A673 (cell line): ENCODE results near the gene SLN. TPM values are rescaled to one million over a fixed set of nuclear protein-coding genes. Genes with fewer than 3 reads are reported as not detected.
A peak's percentile ranks its signal among the peaks of the same experiment; 100 is the strongest.

Experiments used
- BruUV-seq: library from RNA; stranded (reverse); fragments of 400-500 nt; replicated peaks from 2 replicates; lab custom pipeline; 2021; lab: Mats Ljungman, UMichigan
- CTCF ChIA-PET: fragments of 300-600 bp; sonication (Branson Sonifier 250); formaldehyde crosslinking; loops from one replicate; lab custom pipeline; 2022; ENCODE audit warnings: antibody characterized with exemption; lab: Charles Lee
- POLR2A ChIA-PET: fragments of 300-600 bp; sonication (Branson Sonifier 250); formaldehyde crosslinking; loops from one replicate; lab custom pipeline; 2022; ENCODE audit warnings: antibody characterized with exemption; ENCODE audit not compliant: low non-redundant PET; lab: Charles Lee
- DNase-seq: peaks from one replicate; pipeline ENCODE4 v3.0.0-alpha.2; 2015; ENCODE audit warnings: low spot score
- H3K27ac ChIP-seq: fragments of 200-600 bp; sonication (generic); 2 replicates; pipeline ENCODE4 v1.5.1; 2016; ENCODE audit warnings: mixed run types, low read depth, mild to moderate bottlenecking, mixed read lengths, antibody characterized with exemption, low read length; ENCODE audit not compliant: poor library complexity, severe bottlenecking
- H3K27me3 ChIP-seq: fragments of 200-600 bp; sonication (generic); replicated peaks from 2 replicates; pipeline ENCODE4 v1.6.1; 2017; ENCODE audit warnings: mixed run types, low read depth, mild to moderate bottlenecking, mixed read lengths, antibody characterized with exemption, low read length; ENCODE audit not compliant: insufficient read depth, poor library complexity
- H3K36me3 ChIP-seq: fragments of 200-600 bp; sonication (generic); 2 replicates; pipeline ENCODE4 v1.6.1; 2016; ENCODE audit warnings: mixed run types, mild to moderate bottlenecking, mixed read lengths, antibody characterized with exemption, low read length; ENCODE audit not compliant: insufficient read depth, poor library complexity, severe bottlenecking
- H3K4me1 ChIP-seq: fragments of 200-600 bp; sonication (generic); 2 replicates; pipeline ENCODE4 v1.6.1; 2017; ENCODE audit warnings: mixed run types, mild to moderate bottlenecking, mixed read lengths, antibody characterized with exemption, low read length; ENCODE audit not compliant: insufficient read depth, poor library complexity, severe bottlenecking
- H3K4me3 ChIP-seq: fragments of 200-600 bp; sonication (generic); 2 replicates; pipeline ENCODE4 v1.5.1; 2016; ENCODE audit warnings: low read depth, mixed run types, mild to moderate bottlenecking, mixed read lengths, low read length; ENCODE audit not compliant: poor library complexity, severe bottlenecking
- H3K9me3 ChIP-seq: fragments of 200-600 bp; sonication (generic); 2 replicates; pipeline ENCODE4 v1.6.1; 2016; ENCODE audit warnings: mixed run types, low read depth, mild to moderate bottlenecking, mixed read lengths, antibody characterized with exemption, low read length; ENCODE audit not compliant: poor library complexity, severe bottlenecking
- CTCF ChIP-seq: fragments of 300-800, 200-600 bp; sonication (generic); conservative IDR thresholded peaks from 2 replicates; pipeline ENCODE4 v1.5.1; 2017; ENCODE audit warnings: low read depth, mild to moderate bottlenecking, antibody characterized with exemption, low read length, moderate library complexity, mixed read lengths
- EZH2 ChIP-seq: fragments of 200-600 bp; sonication (generic); IDR thresholded peaks from 2 replicates; pipeline ENCODE4 v1.6.1; 2017; ENCODE audit warnings: borderline replicate concordance, low read depth, mild to moderate bottlenecking, mixed read lengths, antibody characterized with exemption, low read length; ENCODE audit not compliant: poor library complexity, severe bottlenecking
- intact Hi-C: fragments of 100-400 bp; cut with micrococcal nuclease; formaldehyde crosslinking; loops from one replicate; pipeline ENCODE4 v1.10.0; 2022; ENCODE audit not compliant: unreplicated experiment
- total RNA-seq: library from RNA; stranded (reverse); gene quantifications from 2 replicates; pipeline ENCODE4 v1.2.3, GENCODE V29; 2021

Gene SLN
- total RNA-seq, 1 experiment from 2014 or later: 0.58 TPM

GRCh38 chr11:107688322-107688918 is 23.4 kb downstream of the SLN start:
- no peaks in the 10 kb centered on the region for H3K27me3 ChIP-seq
- no peaks in the 10 kb centered on the region for H3K9me3 ChIP-seq
- H3K36me3 ChIP-seq: no peaks in the 10 kb centered on the region
- ChIA-PET POLR2A (no interaction called here), CTCF (interaction anchor here (0.6 to 2.6 kb wide), 4 partner anchors 113 to 372 kb away, joined by 3 to 21 read pairs (median 5); no protein-coding TSS in a partner anchor)
- H3K4me1 ChIP-seq: no peaks in the 10 kb centered on the region
- H3K27ac ChIP-seq: no peak overlapping the region
- intact Hi-C loops: no loop called here
- no peak overlapping the region for H3K4me3 ChIP-seq
- TF ChIP-seq EZH2 (no peak), CTCF (no peak)
- BruUV-seq: no TSS peak
- no peak for DNase-seq

- H3K27ac ChIP-seq: no peak overlapping the region
- BruUV-seq: no TSS peak
- CTCF ChIA-PET: interaction anchor here (0.6 kb wide), 1 partner anchor 71 kb away, joined by 3 read pairs; no protein-coding TSS in a partner anchor
- H3K4me1 ChIP-seq: no peaks in the 10 kb centered on the region
- intact Hi-C loops: no loop called here
- TF ChIP-seq EZH2 (no peak), CTCF (peak; percentile 53)
- H3K36me3 ChIP-seq: no peaks in the 10 kb centered on the region
- POLR2A ChIA-PET: no interaction called here
- DNase-seq: peak; percentile 52
- H3K4me3 ChIP-seq: no peak overlapping the region
- H3K27me3 ChIP-seq: no peaks in the 10 kb centered on the region
- no peaks in the 10 kb centered on the region for H3K9me3 ChIP-seq
These were observed 28.0 kb downstream of the SLN start for GRCh38 chr11:107683807-107684206.

GRCh38 chr11:107683061-107683460 is 28.8 kb downstream of the SLN start:
- Histone ChIP-seq H3K27me3 (peaks cover 1% of the 10 kb centered on the region), H3K9me3 (no peaks in the 10 kb centered on the region), H3K36me3 (no peaks in the 10 kb centered on the region), H3K27ac (no peak overlapping the region), H3K4me1 (no peaks in the 10 kb centered on the region), H3K4me3 (no peak overlapping the region)
- intact Hi-C loops: no loop called here
- POLR2A ChIA-PET: no interaction called here
- no peak for DNase-seq
- CTCF ChIA-PET: interaction anchor here (0.6 kb wide), 1 partner anchor 72 kb away, joined by 3 read pairs; no protein-coding TSS in a partner anchor
- TF ChIP-seq EZH2 (no peak), CTCF (no peak)
- no TSS peak for BruUV-seq
